Endothelial cell of umbilical vein (primary cell): Measurements from ENCODE around the gene IQCN. TPM values are rescaled to one million over a fixed set of nuclear protein-coding genes. Genes with fewer than 3 reads are reported as not detected.

Source experiments
- BruUV-seq: library from RNA; stranded (reverse); fragments of 400-500 nt; replicated peaks from 2 replicates; lab custom pipeline; 2021; lab: Mats Ljungman, UMichigan
- CTCF ChIA-PET: fragments of 300-600, 350-600 bp; sonication (Branson Sonifier 250); formaldehyde crosslinking; loops from one replicate; lab custom pipeline; 2021; ENCODE audit warnings: antibody characterized with exemption, inconsistent platforms; lab: Charles Lee
- POLR2A ChIA-PET: fragments of 300-600, 350-600 bp; sonication (Branson Sonifier 250); formaldehyde crosslinking; loops from one replicate; lab custom pipeline; 2021; ENCODE audit warnings: antibody characterized with exemption, inconsistent platforms; lab: Charles Lee
- DNase-seq: peaks from one replicate; pipeline ENCODE4 v3.0.0-alpha.2; 2011; ENCODE audit warnings: low read depth, low spot score
- FAIRE-seq: peaks from 2 replicates; lab custom pipeline; 2011; peaks lifted over from hg19 to GRCh38; lab: Jason Lieb, UNC
- H2AFZ ChIP-seq: 2 replicates; pipeline ENCODE4 v1.6.0; 2012; ENCODE audit warnings: low read depth, low read length, control low read depth, inconsistent platforms
- H3K27ac ChIP-seq: 2 replicates; pipeline ENCODE4 v1.5.1; 2011; ENCODE audit warnings: low read depth, mild to moderate bottlenecking, control low read depth, low read length, moderate library complexity; ENCODE audit not compliant: insufficient read depth
- H3K27me3 ChIP-seq, 2 experiments: 2 replicates each; pipeline versions ENCODE4 v1.6.0 to v1.6.1; 2011; ENCODE audit warnings: low read length in 2 of 2, mixed read lengths in 1 of 2; ENCODE audit not compliant: control insufficient read depth in 2 of 2, insufficient read depth in 2 of 2
- H3K36me3 ChIP-seq, 2 experiments: 2 replicates in 1 of 2; 3 replicates in 1 of 2; pipeline ENCODE4 v1.5.1; 2011; ENCODE audit warnings: low read length in 2 of 2, mild to moderate bottlenecking in 1 of 2, moderate library complexity in 1 of 2; ENCODE audit not compliant: control insufficient read depth in 2 of 2, insufficient read depth in 2 of 2; ENCODE audit errors: extremely low read depth in 1 of 2
- H3K4me1 ChIP-seq: 3 replicates; pipeline ENCODE4 v1.5.1; 2011; ENCODE audit warnings: mild to moderate bottlenecking, low read length; ENCODE audit not compliant: control insufficient read depth, insufficient read depth; ENCODE audit errors: extremely low read depth
- H3K4me2 ChIP-seq: 2 replicates; pipeline ENCODE4 v1.6.1; 2011; ENCODE audit warnings: low read length, control low read depth, mixed read lengths; ENCODE audit not compliant: insufficient read depth
- H3K4me3 ChIP-seq, 3 experiments: fragments of 200-600 bp in 1 of 3; sonication (generic), shearing (Covaris generic) in 1 of 3; replicated peaks in 1 of 3; 2 replicates each; pipeline ENCODE4 v1.5.1; 2011 to 2016; ENCODE audit warnings: control low read depth in 3 of 3, low read length in 3 of 3, mild to moderate bottlenecking in 2 of 3, inconsistent platforms in 1 of 3, low read depth in 1 of 3, moderate library complexity in 1 of 3; ENCODE audit not compliant: insufficient read depth in 1 of 3
- H3K79me2 ChIP-seq: 2 replicates; pipeline ENCODE4 v1.6.0; 2012; ENCODE audit warnings: low read length, inconsistent platforms; ENCODE audit not compliant: control insufficient read depth, insufficient read depth
- H3K9ac ChIP-seq: replicated peaks from 2 replicates; pipeline ENCODE3; 2011; ENCODE audit warnings: low read length, control low read depth; ENCODE audit not compliant: insufficient read depth; ENCODE audit errors: extremely low read depth
- H3K9me1 ChIP-seq: replicated peaks from 3 replicates; pipeline ENCODE4 v1.6.0; 2011; ENCODE audit warnings: mild to moderate bottlenecking, low read length; ENCODE audit not compliant: control insufficient read depth, insufficient read depth; ENCODE audit errors: extremely low read depth
- H3K9me3 ChIP-seq: replicated peaks from 2 replicates; pipeline ENCODE4 v1.5.1; 2012; ENCODE audit warnings: low read length, inconsistent platforms; ENCODE audit not compliant: control insufficient read depth, insufficient read depth
- H4K20me1 ChIP-seq: replicated peaks from 2 replicates; pipeline ENCODE3; 2011; ENCODE audit warnings: mild to moderate bottlenecking, low read length; ENCODE audit not compliant: control insufficient read depth, insufficient read depth; ENCODE audit errors: extremely low read depth
- EZH2 ChIP-seq: IDR thresholded peaks from 2 replicates; pipeline ENCODE4 v1.6.1; 2012; ENCODE audit warnings: borderline replicate concordance, low read depth, mild to moderate bottlenecking, moderate library complexity, low read length, inconsistent platforms; ENCODE audit not compliant: severe bottlenecking
- FOS ChIP-seq: IDR thresholded peaks from 2 replicates; pipeline ENCODE4 v1.6.1; 2011; ENCODE audit warnings: mild to moderate bottlenecking, low read length, moderate library complexity, borderline replicate concordance; ENCODE audit not compliant: insufficient read depth
- GATA2 ChIP-seq: IDR thresholded peaks from 2 replicates; pipeline ENCODE4 v1.7.0; 2011; ENCODE audit warnings: low read depth, mild to moderate bottlenecking, moderate library complexity, mixed read lengths, low read length; ENCODE audit not compliant: insufficient read length, insufficient read depth
- JUN ChIP-seq: IDR thresholded peaks from 2 replicates; pipeline ENCODE4 v1.6.1; 2011; ENCODE audit warnings: borderline replicate concordance, low read depth; ENCODE audit not compliant: insufficient read length, insufficient read depth
- MYC ChIP-seq: IDR thresholded peaks from one replicate; pipeline ENCODE4 v1.6.1; 2011; ENCODE audit warnings: mild to moderate bottlenecking, low read depth, low read length
- POLR2A ChIP-seq: IDR thresholded peaks from 2 replicates; pipeline ENCODE4 v1.6.1; 2012; ENCODE audit warnings: low read depth, mild to moderate bottlenecking, control low read depth, low read length
- dilution Hi-C: fragments of 300-500 bp; cut with MboI; formaldehyde crosslinking; loops from one replicate; pipeline ENCODE4 v1.15.0; 2019; ENCODE audit warnings: low sequenced_read_pairs; ENCODE audit not compliant: extremely low pct_ligation_motif_present
- intact Hi-C: fragments of 100-400 bp; cut with micrococcal nuclease; formaldehyde crosslinking; loops from one replicate; pipeline ENCODE4 v1.10.0; 2022
- polyA plus RNA-seq, 4 experiments: library from polyadenylated mRNA; depleted of rRNA in 3 of 4; stranded (reverse) in 3 of 4; unstranded in 1 of 4; fragments of >200 nt; gene quantifications; 2 replicates each; pipeline versions ENCODE4 v1.2.1 to v1.2.3, GENCODE V29; 2011 to 2012; ENCODE audit warnings: missing spikeins in 1 of 4
- total RNA-seq: library from RNA; stranded (reverse); gene quantifications from 2 replicates; pipeline ENCODE4 v1.2.3, GENCODE V29; 2021
- TF ChIP-seq, protein P1 (sequence below): IDR thresholded peaks from 2 replicates; pipeline ENCODE4 v1.6.1; 2011; ENCODE audit not compliant: insufficient read depth, insufficient read length
- TF ChIP-seq, protein P2 (sequence below), 2 donors: IDR thresholded peaks; 1 replicate in 1 of 2; 2 replicates in 1 of 2; pipeline ENCODE4 v1.5.1; 2011; ENCODE audit warnings: low read length in 2 of 2, mild to moderate bottlenecking in 2 of 2, moderate library complexity in 2 of 2, control low read depth in 1 of 2, inconsistent platforms in 1 of 2, low read depth in 1 of 2; ENCODE audit not compliant: insufficient read depth in 1 of 2; ENCODE audit errors: extremely low read depth in 1 of 2

The IQCN gene
- total and polyA plus RNA-seq, 2 donors (not counting 3 experiments of a cell fraction or from before 2014, with no cell fraction given): 1.5 to 3.0 TPM

DNA sequence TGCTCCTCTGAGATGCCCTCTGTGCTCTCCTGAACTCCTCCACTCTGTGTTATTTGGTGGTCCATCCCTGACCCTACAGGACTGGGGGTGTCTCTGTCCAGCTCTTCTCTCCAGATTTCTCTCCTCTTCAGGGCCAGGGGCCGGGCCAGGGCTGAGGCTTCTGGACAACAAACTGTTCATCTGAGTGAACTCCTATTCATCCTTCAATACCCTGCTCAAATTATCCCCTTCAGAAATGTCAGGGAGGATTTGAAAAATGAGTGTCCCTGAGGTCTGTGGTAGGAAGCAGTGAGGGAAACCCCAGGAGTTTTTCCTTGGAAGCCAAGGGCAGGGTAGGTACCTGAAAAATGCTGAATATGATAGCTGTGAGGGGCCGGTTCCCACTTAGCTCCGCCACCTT is 55.7 kb downstream of the IQCN start:
- Histone ChIP-seq H3K4me2 (no peak overlapping the region), H3K79me2 (no peaks in the 10 kb centered on the region), H3K9ac (no peak overlapping the region), H2AFZ (no peak overlapping the region), H3K4me1 (no peaks in the 10 kb centered on the region), H3K36me3 (no peaks in the 10 kb centered on the region), H3K27me3 (peaks cover 0 to 2% of the 10 kb centered on the region in 2 experiments), H3K9me1 (no peaks in the 10 kb centered on the region), H4K20me1 (no peaks in the 10 kb centered on the region), H3K9me3 (no peaks in the 10 kb centered on the region), H3K4me3 (no peak overlapping the region), H3K27ac (no peak overlapping the region)
- ChIA-PET POLR2A (interaction anchor here (0.5 kb wide), 1 partner anchor 126 kb away, joined by 3 read pairs; no protein-coding TSS in a partner anchor), CTCF (interaction anchor here (1.9 to 3.9 kb wide), 2 partner anchors 11 to 34 kb away, joined by 10 to 18 read pairs; no protein-coding TSS in a partner anchor)
- TF ChIP-seq, protein P1, sequence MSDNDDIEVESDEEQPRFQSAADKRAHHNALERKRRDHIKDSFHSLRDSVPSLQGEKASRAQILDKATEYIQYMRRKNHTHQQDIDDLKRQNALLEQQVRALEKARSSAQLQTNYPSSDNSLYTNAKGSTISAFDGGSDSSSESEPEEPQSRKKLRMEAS: no peak
- no peak for FAIRE-seq
- dilution Hi-C loops (no loop called here), intact Hi-C loops (no loop called here)
- DNase-seq: no peak
- no TSS peak for BruUV-seq

DNA sequence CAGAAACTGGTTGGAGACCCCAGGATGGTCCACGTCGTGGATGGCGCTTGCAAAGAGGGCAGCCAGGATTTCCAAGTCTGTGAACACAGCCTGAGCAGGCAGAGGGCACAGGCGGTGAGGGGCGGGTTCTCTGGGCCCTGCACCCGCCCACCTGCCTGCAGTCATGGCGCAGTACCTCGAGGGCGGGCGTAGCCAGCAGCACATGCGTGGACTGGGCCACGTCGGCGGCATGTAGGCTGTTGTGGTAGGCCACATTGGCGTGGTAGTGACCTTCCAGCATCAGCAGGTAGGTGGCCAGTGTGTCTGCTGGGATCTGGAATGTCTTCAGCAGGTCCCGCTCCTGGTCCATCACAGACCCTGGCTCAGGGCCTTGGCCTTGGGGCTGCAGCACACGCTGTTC is 56.1 kb downstream of the IQCN start:
- H4K20me1 ChIP-seq: no peaks in the 10 kb centered on the region
- H3K4me3 ChIP-seq: no peak overlapping the region
- dilution Hi-C loops (no loop called here), intact Hi-C loops (no loop called here)
- H3K36me3 ChIP-seq: no peaks in the 10 kb centered on the region
- no peaks in the 10 kb centered on the region for H3K9me3 ChIP-seq
- H3K4me2 ChIP-seq: no peak overlapping the region
- H3K27me3 ChIP-seq: peaks cover 0 to 2% of the 10 kb centered on the region in 2 experiments
- TF ChIP-seq MYC (no peak), FOS (no peak), EZH2 (no peak), JUN (no peak), GATA2 (no peak), POLR2A (no peak)
- TF ChIP-seq, protein P2, sequence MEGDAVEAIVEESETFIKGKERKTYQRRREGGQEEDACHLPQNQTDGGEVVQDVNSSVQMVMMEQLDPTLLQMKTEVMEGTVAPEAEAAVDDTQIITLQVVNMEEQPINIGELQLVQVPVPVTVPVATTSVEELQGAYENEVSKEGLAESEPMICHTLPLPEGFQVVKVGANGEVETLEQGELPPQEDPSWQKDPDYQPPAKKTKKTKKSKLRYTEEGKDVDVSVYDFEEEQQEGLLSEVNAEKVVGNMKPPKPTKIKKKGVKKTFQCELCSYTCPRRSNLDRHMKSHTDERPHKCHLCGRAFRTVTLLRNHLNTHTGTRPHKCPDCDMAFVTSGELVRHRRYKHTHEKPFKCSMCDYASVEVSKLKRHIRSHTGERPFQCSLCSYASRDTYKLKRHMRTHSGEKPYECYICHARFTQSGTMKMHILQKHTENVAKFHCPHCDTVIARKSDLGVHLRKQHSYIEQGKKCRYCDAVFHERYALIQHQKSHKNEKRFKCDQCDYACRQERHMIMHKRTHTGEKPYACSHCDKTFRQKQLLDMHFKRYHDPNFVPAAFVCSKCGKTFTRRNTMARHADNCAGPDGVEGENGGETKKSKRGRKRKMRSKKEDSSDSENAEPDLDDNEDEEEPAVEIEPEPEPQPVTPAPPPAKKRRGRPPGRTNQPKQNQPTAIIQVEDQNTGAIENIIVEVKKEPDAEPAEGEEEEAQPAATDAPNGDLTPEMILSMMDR (IDR thresholded peaks at IDR 0.05; ENCODE audit: extremely low read depth in 1 of 2, insufficient read depth in 1 of 2, low read depth in 1 of 2, low read length in 2 of 2): no peak
- H3K9ac ChIP-seq: no peak overlapping the region
- no peak for DNase-seq
- no peaks in the 10 kb centered on the region for H3K4me1 ChIP-seq
- H3K27ac ChIP-seq: no peak overlapping the region
- H3K9me1 ChIP-seq: no peaks in the 10 kb centered on the region
- ChIA-PET POLR2A (no interaction called here), CTCF (interaction anchor here (3.9 kb wide), 1 partner anchor 10 kb away, joined by 18 read pairs; no protein-coding TSS in a partner anchor)
- BruUV-seq: no TSS peak
- H2AFZ ChIP-seq: no peak overlapping the region
- no peak for FAIRE-seq
- H3K79me2 ChIP-seq: no peaks in the 10 kb centered on the region
